CD4-positive, CD25-positive, alpha-beta regulatory T cell (primary cell): ENCODE results near the gene NSMCE1. TPM values are rescaled to one million over a fixed set of nuclear protein-coding genes. Genes with fewer than 3 reads are reported as not detected.
"Not testable (repeated sequence)": the region's sequence is repeated elsewhere in the genome, so short reads cannot be mapped to it uniquely, and the experiment has no call there.

Experiments
- ATAC-seq, 2 donors: fragments of 150-1000 bp; cut with Tn5 transposase; one replicate each; pipeline ENCODE4 v1.10.0; 2021; ENCODE audit warnings: low read depth in 2 of 2, moderate number of reproducible peaks in 2 of 2, moderate library complexity in 1 of 2
- DNase-seq, 3 donors: peaks; one replicate each; pipeline versions ENCODE4 v3.0.0 to v3.0.0-alpha.2; 2012 to 2022; ENCODE audit warnings: mixed read lengths in 1 of 3
- H3K27ac ChIP-seq: one replicate; pipeline ENCODE4 v1.7.0; 2013; ENCODE audit warnings: mild to moderate bottlenecking, low read length; ENCODE audit not compliant: insufficient read depth, poor library complexity, severe bottlenecking
- H3K27me3 ChIP-seq: one replicate; pipeline ENCODE4 v1.7.0; 2013; ENCODE audit warnings: low read length; ENCODE audit not compliant: control insufficient read depth, insufficient read depth
- H3K36me3 ChIP-seq: one replicate; pipeline ENCODE4 v1.7.0; 2013; ENCODE audit warnings: mild to moderate bottlenecking, low read length, moderate library complexity; ENCODE audit not compliant: control insufficient read depth, insufficient read depth
- H3K4me1 ChIP-seq: 2 replicates; pipeline ENCODE4 v1.7.0; 2013; ENCODE audit warnings: mild to moderate bottlenecking, low read length; ENCODE audit not compliant: insufficient read depth, control insufficient read depth, poor library complexity, severe bottlenecking
- H3K4me3 ChIP-seq: one replicate; pipeline ENCODE4 v1.7.0; 2013; ENCODE audit warnings: low read depth, mild to moderate bottlenecking, low read length, moderate library complexity
- H3K9me3 ChIP-seq, 2 experiments: 1 replicate in 1 of 2; 2 replicates in 1 of 2; pipeline ENCODE4 v1.7.0; 2013; ENCODE audit warnings: low read length in 2 of 2, mild to moderate bottlenecking in 1 of 2, moderate library complexity in 1 of 2; ENCODE audit not compliant: control insufficient read depth in 2 of 2
- H3K27ac Mint-ChIP-seq, 3 donors: one replicate each; pipeline ENCODE4 v1.8.0; 2020 to 2022; ENCODE audit warnings: mild to moderate bottlenecking in 3 of 3, mixed read lengths in 3 of 3, moderate library complexity in 2 of 3
- H3K27me3 Mint-ChIP-seq: one replicate; pipeline ENCODE4 v1.8.0; 2022; ENCODE audit warnings: mild to moderate bottlenecking, mixed read lengths
- H3K36me3 Mint-ChIP-seq: one replicate; pipeline ENCODE4 v1.8.0; 2020; ENCODE audit warnings: mixed read lengths
- H3K4me1 Mint-ChIP-seq, 4 donors: one replicate each; pipeline ENCODE4 v1.8.0; 2020 to 2022; ENCODE audit warnings: mixed read lengths in 4 of 4, mild to moderate bottlenecking in 1 of 4
- H3K4me3 Mint-ChIP-seq, 4 donors: one replicate each; pipeline ENCODE4 v1.8.0; 2020 to 2022; ENCODE audit warnings: mild to moderate bottlenecking in 4 of 4, mixed read lengths in 4 of 4, moderate library complexity in 3 of 4
- H3K9me3 Mint-ChIP-seq, 7 donors: one replicate each; pipeline ENCODE4 v1.8.0; 2020 to 2022; ENCODE audit warnings: mixed read lengths in 7 of 7, mild to moderate bottlenecking in 3 of 7, moderate library complexity in 2 of 7
- polyA plus RNA-seq, 4 donors: library from polyadenylated mRNA; unstranded; fragments of 300-500 nt; fragmentation: Illumina TruSeq; gene quantifications; one replicate each; pipeline ENCODE4 v1.2.3, GENCODE V29; 2021
- total RNA-seq: library from RNA; stranded (reverse); gene quantifications from one replicate; pipeline ENCODE4 v1.2.3, GENCODE V29; 2022

Gene NSMCE1
- total and polyA plus RNA-seq, 5 donors from 2014 or later: 40.0 to 156 (median 131) TPM

- Histone ChIP-seq H3K36me3 (no peaks in the 10 kb centered on the region), H3K9me3 (no peaks in the 10 kb centered on the region), H3K27ac (no peak overlapping the region), H3K27me3 (no peaks in the 10 kb centered on the region), H3K4me3 (no peak overlapping the region), H3K4me1 (no peaks in the 10 kb centered on the region)
- Mint-ChIP-seq H3K9me3 (no peaks in the 10 kb centered on the region), H3K36me3 (peaks cover 5% of the 10 kb centered on the region), H3K4me1 (peaks cover 3 to 20% (median 9%) of the 10 kb centered on the region in 4 donors), H3K27ac (no peak overlapping the region), H3K27me3 (peaks cover 5% of the 10 kb centered on the region), H3K4me3 (no peak overlapping the region)
- DNase-seq (no peak), ATAC-seq (no peak)
These were observed 24.8 kb upstream of the NSMCE1 start for GRCh38 chr16:27293343-27293742.

GRCh38 chr16:27291722-27292240 lies 23.2 kb upstream of the NSMCE1 start:
- Mint-ChIP-seq H3K9me3 (peaks cover 0 to 4% (median 0%) of the 10 kb centered on the region in 7 donors), H3K27me3 (peaks cover 5% of the 10 kb centered on the region), H3K36me3 (peaks cover 5% of the 10 kb centered on the region), H3K4me3 (no peak overlapping the region), H3K4me1 (peaks cover 0 to 20% (median 7%) of the 10 kb centered on the region in 4 donors), H3K27ac (peak overlapping the region in 2 of 3 donors; percentile 31 to 44)
- no peak for DNase-seq
- Histone ChIP-seq H3K27me3 (no peaks in the 10 kb centered on the region), H3K36me3 (no peaks in the 10 kb centered on the region), H3K4me3 (no peak overlapping the region), H3K27ac (no peak overlapping the region), H3K9me3 (no peaks in the 10 kb centered on the region), H3K4me1 (no peaks in the 10 kb centered on the region)
- no peak for ATAC-seq

DNA sequence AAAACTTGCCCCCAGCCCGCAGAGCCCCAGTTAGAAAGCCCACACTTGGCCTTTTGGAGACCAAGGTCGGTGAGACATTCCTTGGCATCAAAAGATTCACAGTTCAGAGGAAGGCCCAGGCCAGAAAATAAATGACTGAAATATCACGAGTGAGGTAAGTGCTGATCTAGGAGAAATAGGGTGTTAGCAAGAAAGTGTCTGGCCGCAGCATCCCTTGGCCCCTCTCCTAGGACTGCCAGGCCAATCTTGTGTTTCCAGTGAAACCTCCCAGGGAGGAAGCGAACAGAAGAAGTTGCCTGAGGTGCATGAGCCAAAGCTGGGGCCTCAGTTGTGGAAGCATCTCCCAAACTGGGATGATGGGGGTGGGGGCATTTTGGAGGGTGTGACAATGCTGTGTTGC lies 22.5 kb upstream of the NSMCE1 start:
- H3K4me1 Mint-ChIP-seq: peaks cover 0 to 20% (median 7%) of the 10 kb centered on the region in 4 donors
- no peaks in the 10 kb centered on the region for H3K36me3 ChIP-seq
- ATAC-seq: no peak
- H3K27ac Mint-ChIP-seq: peak overlapping the region in 1 of 3 donors; percentile 24
- H3K4me1 ChIP-seq: no peaks in the 10 kb centered on the region
- H3K27me3 Mint-ChIP-seq: peaks cover 5% of the 10 kb centered on the region
- peaks cover 0 to 4% (median 0%) of the 10 kb centered on the region in 7 donors for H3K9me3 Mint-ChIP-seq
- H3K36me3 Mint-ChIP-seq: peaks cover 5% of the 10 kb centered on the region
- H3K27ac ChIP-seq: no peak overlapping the region
- H3K4me3 Mint-ChIP-seq: no peak overlapping the region
- no peaks in the 10 kb centered on the region for H3K27me3 ChIP-seq
- no peaks in the 10 kb centered on the region for H3K9me3 ChIP-seq
- no peak for DNase-seq
- no peak overlapping the region for H3K4me3 ChIP-seq

DNA sequence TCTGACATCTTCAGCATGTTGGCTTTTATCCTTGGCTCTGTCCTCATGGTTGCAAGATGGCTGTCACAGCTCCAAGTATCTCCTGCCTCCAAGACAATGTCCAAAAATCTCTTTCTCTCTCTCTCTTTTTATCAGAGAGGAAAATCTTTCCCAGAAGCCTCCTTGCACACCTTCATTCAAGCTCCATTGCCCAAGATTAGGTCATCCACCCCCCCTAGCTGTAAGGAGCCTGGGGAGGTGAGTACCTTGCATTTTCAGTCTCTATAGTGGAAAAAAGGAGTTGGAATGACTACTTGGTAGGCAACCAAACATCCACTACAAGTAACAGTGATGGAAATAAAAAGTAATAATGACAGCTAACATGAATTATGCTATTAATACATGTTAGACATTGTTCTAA lies 22.0 kb upstream of the NSMCE1 start:
- H3K9me3 ChIP-seq: no peaks in the 10 kb centered on the region
- H3K27me3 Mint-ChIP-seq: peaks cover 5% of the 10 kb centered on the region
- no peak overlapping the region for H3K27ac ChIP-seq
- H3K27me3 ChIP-seq: no peaks in the 10 kb centered on the region
- H3K9me3 Mint-ChIP-seq: peaks cover 0 to 4% (median 0%) of the 10 kb centered on the region in 7 donors
- no peaks in the 10 kb centered on the region for H3K36me3 ChIP-seq
- no peak overlapping the region for H3K4me3 ChIP-seq
- no peak for ATAC-seq
- no peak for DNase-seq
- H3K27ac Mint-ChIP-seq: peak overlapping the region in 2 of 3 donors; percentile 24 to 59
- H3K4me3 Mint-ChIP-seq: no peak overlapping the region
- H3K4me1 ChIP-seq: no peaks in the 10 kb centered on the region
- H3K4me1 Mint-ChIP-seq: peaks cover 0 to 20% (median 9%) of the 10 kb centered on the region in 4 donors
- peaks cover 5% of the 10 kb centered on the region for H3K36me3 Mint-ChIP-seq

GRCh38 chr16:27289669-27290068 lies 21.1 kb upstream of the NSMCE1 start:
- Mint-ChIP-seq H3K9me3 (peaks cover 0 to 4% (median 0%) of the 10 kb centered on the region in 7 donors), H3K27me3 (no peaks in the 10 kb centered on the region), H3K4me3 (no peak overlapping the region), H3K27ac (peak overlapping the region in 1 of 3 donors; percentile 59), H3K36me3 (peaks cover 5% of the 10 kb centered on the region), H3K4me1 (peaks cover 0 to 27% (median 10%) of the 10 kb centered on the region in 4 donors)
- no peaks in the 10 kb centered on the region for H3K4me1 ChIP-seq
- no peak overlapping the region for H3K4me3 ChIP-seq
- no peaks in the 10 kb centered on the region for H3K9me3 ChIP-seq
- no peak for DNase-seq
- H3K27me3 ChIP-seq: no peaks in the 10 kb centered on the region
- H3K36me3 ChIP-seq: no peaks in the 10 kb centered on the region
- no peak for ATAC-seq
- H3K27ac ChIP-seq: no peak overlapping the region

DNA sequence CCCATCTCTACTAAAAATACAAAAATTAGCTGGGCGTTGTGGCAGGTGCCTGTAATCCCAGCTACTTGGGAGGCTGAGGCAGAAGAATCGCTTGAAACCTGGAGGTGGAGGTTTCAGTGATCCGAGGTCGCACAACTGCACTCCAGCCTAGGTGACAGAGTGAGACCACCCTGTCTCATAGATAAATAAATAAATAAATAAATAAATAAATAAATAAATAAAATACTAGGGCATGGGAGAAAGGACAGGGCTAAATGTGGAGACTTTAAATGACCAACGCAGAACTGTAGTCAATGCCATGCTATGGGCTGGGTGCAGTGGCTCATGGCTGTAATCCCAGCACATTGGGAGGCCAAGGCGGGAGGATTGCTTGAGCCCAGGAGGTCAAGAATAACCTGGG lies 19.7 kb upstream of the NSMCE1 start:
- H3K27me3 Mint-ChIP-seq, H3K4me1 ChIP-seq, H3K9me3 Mint-ChIP-seq, H3K36me3 Mint-ChIP-seq, H3K9me3 ChIP-seq, H3K27ac ChIP-seq, ATAC-seq, H3K27me3 ChIP-seq, H3K4me3 Mint-ChIP-seq, H3K4me3 ChIP-seq, DNase-seq, H3K36me3 ChIP-seq: not testable (repeated sequence)
- peak overlapping the region in 1 of 3 donors; percentile 42 for H3K27ac Mint-ChIP-seq
- H3K4me1 Mint-ChIP-seq: peaks cover 0 to 30% (median 13%) of the 10 kb centered on the region in 4 donors

GRCh38 chr16:27287887-27288286 lies 19.3 kb upstream of the NSMCE1 start:
- H3K4me1 Mint-ChIP-seq: peaks cover 0 to 32% (median 13%) of the 10 kb centered on the region in 4 donors
- Histone ChIP-seq H3K9me3 (no peaks in the 10 kb centered on the region), H3K36me3 (no peaks in the 10 kb centered on the region), H3K4me1 (no peaks in the 10 kb centered on the region), H3K27me3 (no peaks in the 10 kb centered on the region), H3K27ac (no peak overlapping the region), H3K4me3 (no peak overlapping the region)
- peaks cover 0 to 4% (median 0%) of the 10 kb centered on the region in 7 donors for H3K9me3 Mint-ChIP-seq
- peaks cover 5% of the 10 kb centered on the region for H3K36me3 Mint-ChIP-seq
- H3K27ac Mint-ChIP-seq: no peak overlapping the region
- ATAC-seq (no peak), DNase-seq (no peak)
- no peaks in the 10 kb centered on the region for H3K27me3 Mint-ChIP-seq
- no peak overlapping the region for H3K4me3 Mint-ChIP-seq
